Measurements from ENCODE around the gene GPR146. TPM values are rescaled to one million over a fixed set of nuclear protein-coding genes. Genes with fewer than 3 reads are reported as not detected.
A peak's percentile ranks its signal among the peaks of the same experiment; 100 is the strongest.

The GPR146 gene
- total RNA-seq, 1 donor from 2014 or later = 3.6 TPM

GRCh38 chr7:1043552-1044188 lies 676 bp upstream of the GPR146 start:
- peak; percentile 58 for DNase-seq (ENCODE audit: low read depth)

GRCh38 chr7:1045069-1046063 lies 1.0 kb downstream of the GPR146 start:
- peak; percentile 72 for DNase-seq (ENCODE audit: low read depth)

GRCh38 chr7:1046722-1047679 lies 2.7 kb downstream of the GPR146 start:
- DNase-seq (ENCODE audit: low read depth) = no peak

GRCh38 chr7:1049006-1049741 lies 4.8 kb downstream of the GPR146 start:
- DNase-seq (ENCODE audit: low read depth) = no peak

- DNase-seq (ENCODE audit: low read depth) = no peak
Measured at GRCh38 chr7:1049801-1050200, 5.5 kb downstream of the GPR146 start.

- no peak for DNase-seq (ENCODE audit: low read depth)
Measured at GRCh38 chr7:1050254-1050906, 6.0 kb downstream of the GPR146 start.

GRCh38 chr7:1050956-1051690 lies 6.8 kb downstream of the GPR146 start:
- no peak for DNase-seq (ENCODE audit: low read depth)

- DNase-seq (ENCODE audit: low read depth) = no peak
Measured at GRCh38 chr7:1052031-1052818, 7.9 kb downstream of the GPR146 start.

GRCh38 chr7:1053002-1053411 lies 8.7 kb downstream of the GPR146 start:
- DNase-seq (ENCODE audit: low read depth) = no peak

GRCh38 chr7:1053816-1054370 lies 9.5 kb downstream of the GPR146 start:
- no peak for DNase-seq (ENCODE audit: low read depth)

GRCh38 chr7:1054438-1054837 lies 10.1 kb downstream of the GPR146 start:
- DNase-seq (ENCODE audit: low read depth) = peak; percentile 15

- DNase-seq (ENCODE audit: low read depth) = no peak
Measured at GRCh38 chr7:1054861-1055450, 10.6 kb downstream of the GPR146 start.

- no peak for DNase-seq (ENCODE audit: low read depth)
Measured at GRCh38 chr7:1055491-1055955, 11.2 kb downstream of the GPR146 start.

GRCh38 chr7:1055956-1056784 lies 11.8 kb downstream of the GPR146 start:
- DNase-seq (ENCODE audit: low read depth) = peak; percentile 22

GRCh38 chr7:1056785-1057410 lies 12.6 kb downstream of the GPR146 start:
- DNase-seq (ENCODE audit: low read depth) = no peak

GRCh38 chr7:1057416-1058291 lies 13.3 kb downstream of the GPR146 start:
- no peak for DNase-seq (ENCODE audit: low read depth)
